WERI-Rb-1 (cell line): ENCODE measurements around the gene ANXA4.

Experiments used
- DNase-seq: peaks from one replicate; pipeline ENCODE4 v3.0.0-alpha.2; 2020
- H3K27ac ChIP-seq: fragments of 250-450 bp; sonication (Bioruptor Pico); 2 replicates; pipeline ENCODE4 v1.5.1; 2020; ENCODE audit warnings: mild to moderate bottlenecking, moderate library complexity
- H3K27me3 ChIP-seq: fragments of 250-450 bp; sonication (Bioruptor Pico); 2 replicates; pipeline ENCODE4 v1.5.1; 2021; ENCODE audit warnings: mild to moderate bottlenecking, low read depth, moderate library complexity; ENCODE audit not compliant: insufficient read depth, severe bottlenecking
- H3K36me3 ChIP-seq: fragments of 250-450 bp; sonication (Bioruptor Pico); 2 replicates; pipeline ENCODE4 v1.5.1; 2020; ENCODE audit warnings: mild to moderate bottlenecking, moderate library complexity
- H3K4me3 ChIP-seq: 2 replicates; pipeline ENCODE4 v1.5.1; 2011; ENCODE audit warnings: low read depth, mild to moderate bottlenecking, control low read depth, low read length
- H3K9me3 ChIP-seq: fragments of 250-450 bp; sonication (Bioruptor Pico); 2 replicates; pipeline ENCODE4 v1.5.1; 2021; ENCODE audit warnings: mild to moderate bottlenecking, moderate library complexity; ENCODE audit not compliant: severe bottlenecking
- TF ChIP-seq, protein P1 (sequence below): IDR thresholded peaks from 2 replicates; pipeline ENCODE4 v1.5.1; 2011; ENCODE audit warnings: low read depth, mild to moderate bottlenecking, control low read depth, inconsistent platforms, low read length

ANXA4 gene

DNA sequence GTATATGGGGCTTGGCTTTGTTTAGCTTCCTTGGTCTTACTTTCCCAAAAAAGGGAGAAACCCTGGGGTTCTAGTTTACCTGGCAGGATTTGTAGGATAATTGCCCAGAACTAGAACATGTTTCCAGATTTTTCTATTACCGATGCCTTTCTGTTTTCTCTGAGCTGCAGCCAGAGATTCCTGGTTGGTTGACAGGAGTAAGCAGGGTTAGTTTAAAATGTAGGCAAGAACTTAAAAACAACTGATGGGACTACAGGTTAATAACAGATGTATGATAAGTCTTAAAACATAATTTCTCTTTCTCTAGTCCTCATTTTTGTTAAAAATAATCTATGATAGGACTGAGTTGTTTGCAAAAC lies 48.6 kb downstream of the ANXA4 start:
- Histone ChIP-seq H3K36me3 (no peaks in the 10 kb centered on the region), H3K4me3 (no peak overlapping the region), H3K27me3 (no peaks in the 10 kb centered on the region), H3K9me3 (no peaks in the 10 kb centered on the region), H3K27ac (no peak overlapping the region)
- TF ChIP-seq, protein P1, sequence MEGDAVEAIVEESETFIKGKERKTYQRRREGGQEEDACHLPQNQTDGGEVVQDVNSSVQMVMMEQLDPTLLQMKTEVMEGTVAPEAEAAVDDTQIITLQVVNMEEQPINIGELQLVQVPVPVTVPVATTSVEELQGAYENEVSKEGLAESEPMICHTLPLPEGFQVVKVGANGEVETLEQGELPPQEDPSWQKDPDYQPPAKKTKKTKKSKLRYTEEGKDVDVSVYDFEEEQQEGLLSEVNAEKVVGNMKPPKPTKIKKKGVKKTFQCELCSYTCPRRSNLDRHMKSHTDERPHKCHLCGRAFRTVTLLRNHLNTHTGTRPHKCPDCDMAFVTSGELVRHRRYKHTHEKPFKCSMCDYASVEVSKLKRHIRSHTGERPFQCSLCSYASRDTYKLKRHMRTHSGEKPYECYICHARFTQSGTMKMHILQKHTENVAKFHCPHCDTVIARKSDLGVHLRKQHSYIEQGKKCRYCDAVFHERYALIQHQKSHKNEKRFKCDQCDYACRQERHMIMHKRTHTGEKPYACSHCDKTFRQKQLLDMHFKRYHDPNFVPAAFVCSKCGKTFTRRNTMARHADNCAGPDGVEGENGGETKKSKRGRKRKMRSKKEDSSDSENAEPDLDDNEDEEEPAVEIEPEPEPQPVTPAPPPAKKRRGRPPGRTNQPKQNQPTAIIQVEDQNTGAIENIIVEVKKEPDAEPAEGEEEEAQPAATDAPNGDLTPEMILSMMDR: no peak
- no peak for DNase-seq

DNA sequence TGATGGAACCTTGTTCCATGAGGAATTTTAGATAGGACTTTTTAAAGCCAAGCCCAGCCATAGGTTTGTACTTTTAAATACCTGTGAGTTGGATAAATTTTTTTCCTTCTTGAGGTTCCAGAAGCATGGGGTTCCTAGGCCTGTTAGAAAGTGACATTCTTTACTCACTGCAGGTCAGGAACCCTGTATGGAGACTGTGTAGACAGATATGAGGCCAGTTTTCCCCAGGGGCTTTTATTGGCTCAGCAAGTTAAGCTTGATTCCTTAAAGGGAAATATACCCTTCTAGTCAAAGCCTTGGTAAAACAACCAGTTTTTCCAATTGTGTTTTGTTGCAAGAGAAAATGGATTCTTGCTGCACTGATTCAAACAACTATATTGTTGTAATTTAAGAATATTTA lies 49.1 kb downstream of the ANXA4 start:
- Histone ChIP-seq H3K4me3 (no peak overlapping the region), H3K36me3 (no peaks in the 10 kb centered on the region), H3K27ac (no peak overlapping the region), H3K9me3 (no peaks in the 10 kb centered on the region), H3K27me3 (no peaks in the 10 kb centered on the region)
- DNase-seq: no peak
- TF ChIP-seq, protein P1: no peak

DNA sequence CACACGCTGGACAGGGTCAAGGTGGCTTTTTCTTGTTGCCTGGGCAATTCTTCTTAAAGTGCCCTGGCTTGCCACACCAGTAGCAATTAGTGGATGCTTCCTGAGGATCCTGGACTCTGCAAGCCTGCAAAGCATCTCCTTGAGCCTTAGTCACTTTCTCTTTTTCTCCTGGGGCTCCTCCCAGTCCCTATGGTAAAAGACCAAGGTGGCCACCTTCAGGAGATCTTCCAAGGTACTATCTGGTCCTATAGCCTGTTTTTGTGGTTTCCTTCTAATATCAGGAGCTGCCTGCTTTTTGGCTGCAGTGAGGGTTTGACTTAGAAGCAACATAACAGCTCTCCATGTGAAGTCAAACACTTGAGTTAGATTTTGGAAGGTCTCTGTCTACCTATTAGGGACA lies 54.2 kb downstream of the ANXA4 start:
- H3K36me3 ChIP-seq: no peaks in the 10 kb centered on the region
- TF ChIP-seq, protein P1: no peak
- H3K9me3 ChIP-seq: no peaks in the 10 kb centered on the region
- no peak for DNase-seq
- no peak overlapping the region for H3K27ac ChIP-seq
- H3K27me3 ChIP-seq: no peaks in the 10 kb centered on the region
- no peak overlapping the region for H3K4me3 ChIP-seq

DNA sequence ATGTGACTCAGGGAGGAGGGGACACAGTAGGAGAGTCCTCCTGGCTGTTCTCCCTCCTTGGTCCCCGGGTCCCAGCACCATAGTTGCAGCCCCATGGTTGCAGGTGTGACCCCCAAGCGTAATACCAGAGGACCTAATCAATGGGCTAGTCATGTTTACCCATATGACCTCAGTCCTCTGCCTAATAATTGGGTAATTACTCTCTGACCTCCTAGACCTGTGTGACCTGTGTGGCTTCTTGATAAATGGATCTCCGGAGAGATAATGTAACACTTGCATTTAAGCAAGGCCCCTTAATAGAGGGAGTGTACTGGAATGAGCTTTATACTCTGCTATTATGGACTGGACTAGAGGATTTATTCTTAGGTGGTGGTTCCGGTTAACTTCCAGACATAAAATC lies 55.3 kb downstream of the ANXA4 start:
- H3K27me3 ChIP-seq: no peaks in the 10 kb centered on the region
- H3K4me3 ChIP-seq: no peak overlapping the region
- no peak overlapping the region for H3K27ac ChIP-seq
- H3K9me3 ChIP-seq: no peaks in the 10 kb centered on the region
- H3K36me3 ChIP-seq: no peaks in the 10 kb centered on the region
- DNase-seq: no peak
- TF ChIP-seq, protein P1: no peak

DNA sequence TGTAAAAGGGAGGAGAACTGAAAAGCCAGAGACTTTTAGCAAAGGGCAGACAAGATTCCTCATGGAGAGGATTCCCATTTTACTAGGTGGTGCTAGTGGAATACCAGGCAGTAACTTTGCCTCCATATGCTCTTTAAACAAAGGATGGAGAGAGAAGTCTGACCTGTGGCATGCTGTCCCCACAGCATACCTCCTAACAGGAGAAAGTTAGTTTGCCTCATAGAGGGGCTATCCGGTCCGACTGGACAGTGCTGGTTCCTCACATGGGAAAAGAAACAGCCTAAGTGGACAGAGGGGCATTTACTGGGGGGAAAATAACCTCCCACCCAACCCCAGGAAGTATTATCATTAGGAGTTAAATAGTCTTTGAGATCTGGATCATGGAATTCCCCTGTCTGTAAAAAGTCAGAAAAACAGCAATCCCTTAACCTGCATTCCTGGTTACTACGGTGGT lies 55.9 kb downstream of the ANXA4 start:
- Histone ChIP-seq H3K27me3 (no peaks in the 10 kb centered on the region), H3K4me3 (no peak overlapping the region), H3K36me3 (no peaks in the 10 kb centered on the region), H3K9me3 (no peaks in the 10 kb centered on the region), H3K27ac (no peak overlapping the region)
- no peak for DNase-seq
- TF ChIP-seq, protein P1: no peak

DNA sequence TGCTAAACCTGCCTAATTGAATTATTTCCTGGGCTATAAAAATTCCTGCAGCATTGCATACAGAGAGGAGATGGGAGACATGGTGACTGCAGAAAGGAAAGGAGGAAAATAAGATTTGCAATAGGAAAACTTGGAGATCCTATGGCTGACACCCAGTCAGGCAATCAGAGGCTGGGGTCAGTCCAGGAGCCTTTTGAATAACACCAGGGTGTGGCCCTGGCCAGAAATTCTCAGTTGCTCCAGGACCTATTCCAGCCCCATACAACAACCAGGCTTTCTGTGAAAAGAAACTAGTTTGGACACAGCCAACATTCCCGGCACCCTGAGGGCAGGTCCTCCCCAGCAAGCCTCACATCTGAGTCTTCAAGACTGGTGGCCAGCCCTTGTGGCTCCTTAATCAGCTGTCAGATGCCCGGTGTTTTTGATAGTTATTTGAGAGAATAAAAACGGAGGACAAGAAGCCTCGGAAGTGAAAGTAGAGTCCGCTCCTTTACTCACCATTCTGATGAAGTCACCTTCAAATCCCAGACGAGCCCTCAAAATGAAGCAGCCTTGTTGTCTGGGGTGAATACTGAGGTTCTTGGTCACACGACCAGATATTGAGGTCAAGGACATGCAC lies 56.5 kb downstream of the ANXA4 start:
- no peaks in the 10 kb centered on the region for H3K27me3 ChIP-seq
- TF ChIP-seq, protein P1: no peak
- H3K9me3 ChIP-seq: no peaks in the 10 kb centered on the region
- H3K36me3 ChIP-seq: no peaks in the 10 kb centered on the region
- H3K27ac ChIP-seq: no peak overlapping the region
- H3K4me3 ChIP-seq: no peak overlapping the region
- DNase-seq: no peak
